C4-2B (cell line): Measurements from ENCODE around the gene ELAC2.

Experiments used
- H3K27ac ChIP-seq: fragments of 450-650 bp; 2 replicates; pipeline ENCODE4 v1.5.1; 2017
- CTCF ChIP-seq: fragments of 450-650 bp; conservative IDR thresholded peaks from 2 replicates; pipeline ENCODE4 v1.5.1; 2017; ENCODE audit warnings: mild to moderate bottlenecking
- ZFX ChIP-seq: fragments of 450-650 bp; IDR thresholded peaks from 2 replicates; pipeline ENCODE4 v1.6.1; 2017

Gene ELAC2

GRCh38 chr17:12953156-12953555, 64.7 kb downstream of the ELAC2 start:
- TF ChIP-seq CTCF (no peak), ZFX (no peak)
- H3K27ac ChIP-seq: no peak overlapping the region

GRCh38 chr17:12952012-12952411, 65.8 kb downstream of the ELAC2 start:
- no peak overlapping the region for H3K27ac ChIP-seq
- no peak for TF ChIP-seq ZFX
- no peak for TF ChIP-seq CTCF

- H3K27ac ChIP-seq: no peak overlapping the region
- TF ChIP-seq CTCF: no peak
Observed at GRCh38 chr17:12947047-12947446, 70.8 kb downstream of the ELAC2 start.
